Frontal cortex (tissue), 4 donors: ENCODE data around the gene PSMA3. TPM values are rescaled to one million over a fixed set of nuclear protein-coding genes. Genes with fewer than 3 reads are reported as not detected.
"Not testable (repeated sequence)": the region's sequence is repeated elsewhere in the genome, so short reads cannot be mapped to it uniquely, and the experiment has no call there.

Experiments used
- DNase-seq, 2 donors: peaks; one replicate each; pipeline ENCODE4 v3.0.0; 2012; ENCODE audit warnings: low spot score in 2 of 2
- FAIRE-seq: peaks from 2 replicates; lab custom pipeline; 2012; peaks lifted over from hg19 to GRCh38; lab: Jason Lieb, UNC
- total RNA-seq: library from RNA; depleted of rRNA; stranded (reverse); fragments of >200 nt; gene quantifications from one replicate; pipeline ENCODE4 v1.2.3, GENCODE V29; 2014
- donor health status: control.
- donor health status: control.
- donor health status: control.

PSMA3 gene
- total RNA-seq, 1 donor from 2014 or later = 33.8 TPM

DNA sequence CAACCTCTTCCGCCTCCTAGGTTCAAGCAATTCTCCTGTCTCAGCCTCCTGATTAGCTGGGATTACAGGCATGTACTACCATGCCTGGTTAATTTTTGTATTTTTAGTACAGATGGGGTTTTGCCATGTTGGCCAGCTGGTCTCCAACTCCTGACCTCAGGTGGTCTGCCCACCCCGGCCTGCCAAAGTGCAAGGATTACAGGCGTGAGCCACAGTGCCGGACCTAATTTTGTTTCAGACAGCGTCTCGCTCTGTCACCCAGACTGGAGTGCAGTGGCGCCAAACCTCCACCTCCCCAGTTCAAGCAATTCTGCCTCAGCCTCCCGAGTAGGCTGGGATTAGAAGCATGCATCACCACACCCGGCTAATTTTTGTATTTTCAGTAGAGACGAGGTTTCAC is 17.4 kb downstream of the PSMA3 start:
- not testable (repeated sequence) for FAIRE-seq

DNA sequence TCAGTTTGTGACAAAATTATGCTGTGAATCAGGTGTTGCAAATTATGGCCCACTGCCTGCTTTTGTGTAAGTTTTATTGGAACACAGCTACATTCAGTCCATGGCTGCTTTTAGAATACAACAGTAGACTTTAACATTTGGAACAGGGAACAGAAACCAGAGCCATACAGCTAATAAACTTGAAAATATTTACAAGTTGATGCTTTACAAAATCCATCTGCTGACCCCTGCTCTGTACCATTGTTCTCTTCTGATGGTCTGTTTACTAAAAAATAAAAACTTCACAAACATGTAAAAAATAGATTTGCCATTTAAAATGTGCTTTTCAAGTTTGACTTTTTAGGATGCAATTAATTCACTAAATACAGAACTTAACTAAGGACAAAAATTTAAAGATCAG is 20.8 kb downstream of the PSMA3 start:
- DNase-seq (no peak), FAIRE-seq (no peak)

More for the DNA sequence above, 17.4 kb downstream of the PSMA3 start:
- not testable (repeated sequence) for DNase-seq

DNA sequence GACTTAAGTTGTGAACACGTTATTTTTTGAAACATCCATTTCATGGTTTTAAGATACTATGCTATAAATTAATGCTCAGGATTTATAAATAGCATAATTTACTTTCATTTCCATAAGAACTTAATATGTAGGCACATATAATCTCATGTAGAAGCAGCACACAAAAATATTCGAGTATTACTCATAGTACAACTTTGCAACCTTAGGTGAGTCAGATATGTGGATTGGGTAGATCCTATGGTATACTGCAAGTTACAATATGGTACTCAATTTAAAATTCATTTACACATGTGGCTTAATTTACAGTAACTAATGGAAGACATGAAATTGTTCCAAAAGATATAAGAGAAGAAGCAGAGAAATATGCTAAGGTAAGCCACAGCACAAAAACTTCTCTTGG is 26.0 kb downstream of the PSMA3 start:
- FAIRE-seq (no peak), DNase-seq (no peak)

DNA sequence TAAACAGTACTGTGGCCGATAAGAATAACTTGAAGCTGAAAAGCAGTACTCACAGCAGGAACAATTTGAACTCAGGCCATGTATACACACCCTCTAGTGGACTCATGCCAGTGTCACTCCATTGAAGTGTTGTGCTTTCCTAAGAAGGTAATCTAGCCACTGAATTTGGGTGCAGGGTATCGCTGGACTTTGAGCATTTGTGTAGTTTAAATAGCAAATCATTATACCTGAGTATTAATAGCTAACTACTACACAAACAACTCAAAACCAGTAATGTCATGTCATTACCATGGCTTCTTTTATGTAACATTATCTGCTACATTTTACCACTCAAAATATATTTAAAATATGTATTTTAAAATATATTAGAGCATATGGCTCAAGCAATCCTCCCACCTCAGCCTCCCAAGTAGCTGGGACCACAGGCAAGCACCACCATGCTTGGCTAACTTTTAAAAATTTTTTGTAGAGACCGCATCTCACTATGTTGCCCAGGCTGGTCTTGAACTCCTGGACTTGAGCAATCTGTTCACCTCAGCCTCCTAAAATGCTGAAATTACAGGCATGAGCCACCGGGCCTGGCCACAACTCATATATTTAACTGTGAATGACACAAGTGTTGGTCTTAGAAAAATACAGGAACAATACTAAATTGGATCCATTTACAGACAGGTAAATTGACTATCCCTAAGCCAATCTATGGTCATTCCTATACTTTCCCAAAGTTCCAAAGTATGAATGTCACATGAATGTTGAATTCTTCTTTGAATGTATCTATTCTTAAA is 28.1 kb downstream of the PSMA3 start:
- FAIRE-seq = no peak
- no peak for DNase-seq

DNA sequence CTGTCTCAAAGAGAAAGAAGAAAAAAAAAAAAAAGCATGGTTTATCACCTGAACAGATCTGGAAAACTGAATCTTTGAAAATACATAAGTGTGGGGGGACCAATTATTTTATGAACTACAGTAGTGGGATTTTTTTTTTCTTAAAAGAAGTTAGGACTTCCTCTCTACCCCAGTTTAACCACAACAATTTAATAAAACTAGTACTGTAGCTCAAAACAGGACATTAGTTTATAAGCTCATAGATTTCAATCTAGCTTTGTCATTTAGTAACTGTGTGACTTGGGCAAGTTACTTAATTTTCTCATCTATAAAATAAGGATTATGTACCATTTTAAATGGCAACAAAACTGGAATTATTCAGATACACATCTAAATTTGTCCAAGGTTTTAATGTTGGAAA is 30.2 kb downstream of the PSMA3 start:
- DNase-seq (no peak), FAIRE-seq (no peak)

DNA sequence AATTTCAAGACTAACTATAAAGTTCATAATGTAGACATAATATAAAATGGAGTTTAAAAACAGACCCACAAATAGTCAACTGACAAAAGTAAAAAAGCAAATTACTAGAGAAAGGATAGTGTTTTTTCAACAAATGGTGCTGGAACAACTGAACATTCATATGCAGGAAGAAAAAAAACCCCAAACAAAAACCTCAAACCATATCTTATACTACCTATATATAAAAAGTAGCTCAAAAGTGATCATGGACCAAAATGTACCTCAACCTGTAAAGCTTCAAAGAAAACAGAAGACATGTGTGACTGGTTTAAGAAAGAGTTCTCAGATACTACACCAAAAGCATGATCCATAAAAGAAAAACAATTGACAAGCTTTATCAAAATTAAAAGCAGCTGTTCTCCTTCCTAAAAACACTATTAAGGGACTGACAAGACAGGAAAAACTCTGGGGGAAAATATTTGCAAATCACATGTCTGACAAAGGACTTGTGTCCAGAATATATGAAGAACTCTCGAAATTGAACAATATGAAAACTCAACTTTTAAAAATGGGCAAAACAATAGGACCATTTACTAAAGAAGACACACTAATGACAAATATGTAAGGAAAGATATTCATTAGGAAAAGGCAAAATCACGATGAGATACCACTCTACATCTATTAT is 31.0 kb downstream of the PSMA3 start:
- no peak for DNase-seq
- FAIRE-seq = no peak

DNA sequence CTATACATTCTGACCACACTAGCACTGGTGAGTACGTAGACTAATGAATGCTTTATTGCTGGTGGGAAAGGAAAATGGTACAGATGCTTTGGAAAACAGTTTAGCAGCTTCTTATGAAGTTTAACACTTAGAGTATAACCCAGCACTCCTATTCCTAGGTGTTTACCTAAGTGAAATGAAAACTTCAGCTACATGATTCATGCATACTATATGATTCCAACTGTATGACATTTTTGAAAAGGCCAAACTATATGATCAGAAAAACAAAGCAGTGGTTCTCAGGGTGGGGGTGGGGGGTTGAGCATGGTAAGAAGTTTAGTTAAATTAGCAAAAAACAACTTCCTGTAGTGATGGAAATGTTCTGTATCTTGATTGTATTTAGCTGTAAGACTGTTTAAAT is 31.6 kb downstream of the PSMA3 start:
- FAIRE-seq = no peak

DNA sequence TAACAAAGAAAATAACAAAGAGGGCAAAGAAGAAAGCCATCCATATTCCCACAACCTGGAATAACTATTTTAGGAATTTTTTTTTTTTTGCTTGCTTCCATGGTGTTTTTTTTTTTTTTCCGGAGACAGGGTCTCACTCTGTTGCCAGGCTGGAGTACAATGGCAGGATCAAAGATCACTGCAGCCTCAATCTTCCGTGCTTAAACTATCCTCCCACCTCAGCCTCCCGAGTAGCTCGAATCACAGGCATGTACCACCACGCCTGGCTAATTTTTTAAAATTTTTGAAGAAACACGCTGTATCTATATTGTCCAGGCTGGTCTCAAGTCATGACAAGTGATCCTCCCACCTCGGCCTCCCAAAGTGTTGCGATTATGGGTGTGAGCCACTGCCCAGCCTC is 33.5 kb downstream of the PSMA3 start:
- no peak for FAIRE-seq

More for the DNA sequence above, 31.6 kb downstream of the PSMA3 start:
- no peak for DNase-seq

DNA sequence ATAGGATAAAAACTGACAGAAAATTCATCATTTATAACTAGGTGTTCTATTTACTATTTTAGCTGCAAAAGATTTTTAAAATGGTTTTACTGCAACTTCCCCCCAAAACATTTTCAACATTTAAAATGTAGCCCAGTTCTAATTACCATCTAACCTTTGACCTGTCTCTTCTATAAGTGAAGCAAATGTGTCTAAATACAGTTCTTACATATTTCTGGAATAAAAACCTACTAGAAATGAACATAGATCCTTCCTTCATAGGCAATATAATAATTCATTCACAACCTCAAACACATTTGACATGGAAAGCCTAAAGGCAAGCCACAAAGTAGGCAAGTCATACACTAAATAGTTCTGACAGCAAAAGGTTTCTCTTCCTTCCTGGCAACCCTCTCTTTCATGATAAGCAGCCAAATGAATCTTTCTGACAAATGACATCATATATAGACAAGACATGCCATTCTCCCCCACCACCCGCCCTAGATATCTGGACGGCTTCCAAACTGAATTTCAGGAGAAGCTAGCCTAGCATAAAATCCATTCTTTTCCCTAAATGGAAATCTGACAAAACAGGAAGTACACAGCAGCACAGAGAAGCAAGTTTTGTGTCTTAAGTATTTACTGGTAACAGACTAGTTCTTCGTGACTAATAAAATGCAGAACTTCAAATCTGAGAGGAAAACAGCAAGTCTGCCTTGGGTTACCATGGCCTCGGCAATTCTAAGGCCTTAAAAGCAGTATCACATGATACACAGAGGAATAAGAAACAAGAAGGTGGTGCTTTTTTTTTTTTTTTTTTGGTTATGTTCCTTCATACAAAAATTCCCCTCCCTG is 36.5 kb downstream of the PSMA3 start:
- no peak for FAIRE-seq

More for the DNA sequence above, 33.5 kb downstream of the PSMA3 start:
- DNase-seq = no peak

DNA sequence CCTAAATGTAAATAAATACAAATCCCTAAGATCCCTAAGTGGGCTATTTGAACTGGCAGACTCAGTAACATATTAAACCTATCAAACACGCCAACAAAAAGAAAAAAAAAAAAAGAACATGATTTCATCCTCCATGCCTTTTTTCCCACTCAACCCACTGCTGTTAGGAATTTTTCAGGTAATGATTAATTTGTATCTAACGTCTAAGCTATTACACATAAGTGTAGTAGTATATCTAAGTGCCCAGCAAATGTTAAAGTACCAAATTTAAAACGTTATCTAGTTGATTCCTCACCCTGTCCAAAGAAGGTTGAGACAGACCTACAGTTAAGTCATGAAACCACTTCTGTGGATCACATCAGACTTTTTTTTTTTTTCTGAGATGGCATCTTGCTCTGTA is 37.3 kb downstream of the PSMA3 start:
- DNase-seq (no peak), FAIRE-seq (no peak)

More for the DNA sequence above, 36.5 kb downstream of the PSMA3 start:
- peak in 1 of 2 donors; percentile 52 for DNase-seq

DNA sequence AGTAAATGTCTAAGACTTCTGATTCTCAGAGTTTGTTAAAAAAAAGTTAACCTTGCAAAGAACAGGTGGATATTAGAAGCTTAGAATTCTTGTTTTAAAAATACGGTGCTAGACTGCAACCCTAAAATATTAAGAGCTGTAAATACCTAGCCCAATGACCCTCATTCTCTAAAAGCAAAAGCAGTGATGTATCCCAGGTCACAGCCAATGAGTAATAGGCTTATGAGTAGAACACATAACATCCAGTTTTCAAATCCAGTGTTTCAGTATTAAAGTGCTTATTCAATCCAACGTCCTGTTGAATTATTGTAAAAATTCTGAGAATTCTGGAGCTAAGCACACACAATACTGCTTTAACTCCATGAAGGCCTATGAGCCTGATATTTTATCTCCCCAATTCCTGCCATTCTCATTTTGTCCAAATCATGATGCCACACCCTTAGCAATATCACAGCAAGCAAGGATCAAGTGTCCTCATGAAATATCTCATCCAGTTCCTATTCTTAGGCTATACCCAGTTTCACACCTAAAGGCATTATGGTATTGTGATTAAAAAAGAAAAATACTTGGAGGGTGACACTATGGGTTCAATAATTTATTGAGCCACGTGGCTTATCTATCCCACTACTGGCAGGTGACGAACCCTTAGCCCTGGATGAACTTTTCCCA is 38.4 kb downstream of the PSMA3 start:
- no peak for DNase-seq
- FAIRE-seq = no peak

DNA sequence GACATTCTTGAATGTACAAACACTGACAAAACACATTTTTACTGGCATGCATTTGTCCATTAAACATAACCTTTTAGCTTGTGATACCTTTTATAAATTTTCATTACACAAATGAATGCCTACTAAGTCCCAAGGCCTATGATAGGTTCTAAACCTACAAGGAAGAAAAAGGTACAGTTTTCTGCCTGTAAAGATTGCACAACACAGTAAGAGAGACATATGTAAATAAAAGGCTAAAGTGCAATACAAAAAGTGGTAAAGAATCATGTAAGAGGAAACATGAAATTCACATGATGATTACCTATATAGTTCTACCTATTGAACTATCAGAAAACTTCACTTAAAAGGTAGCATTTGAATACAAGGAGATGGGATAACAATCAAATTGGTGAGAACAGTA is 39.1 kb downstream of the PSMA3 start:
- no peak for FAIRE-seq

DNA sequence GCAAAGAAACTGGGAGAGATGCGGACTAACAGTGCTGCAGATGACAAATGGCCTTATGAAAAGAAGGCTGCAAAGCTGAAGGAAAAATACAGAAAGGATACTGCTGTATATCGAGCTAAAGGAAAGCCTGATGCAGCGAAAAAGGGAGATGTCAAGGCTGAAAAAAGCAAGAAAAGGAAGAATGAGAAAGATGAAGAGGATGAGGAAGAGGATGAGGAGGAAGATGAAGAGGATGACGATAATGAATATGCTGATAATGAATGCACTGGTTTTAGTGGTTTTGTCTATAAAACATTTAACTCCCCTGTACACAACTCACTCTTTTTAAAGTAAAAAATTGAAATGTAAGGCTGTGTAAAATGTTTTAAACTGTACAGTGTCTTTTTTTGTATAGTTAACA is 40.5 kb downstream of the PSMA3 start:
- DNase-seq (no peak), FAIRE-seq (no peak)

More for the DNA sequence above, 39.1 kb downstream of the PSMA3 start:
- no peak for DNase-seq

DNA sequence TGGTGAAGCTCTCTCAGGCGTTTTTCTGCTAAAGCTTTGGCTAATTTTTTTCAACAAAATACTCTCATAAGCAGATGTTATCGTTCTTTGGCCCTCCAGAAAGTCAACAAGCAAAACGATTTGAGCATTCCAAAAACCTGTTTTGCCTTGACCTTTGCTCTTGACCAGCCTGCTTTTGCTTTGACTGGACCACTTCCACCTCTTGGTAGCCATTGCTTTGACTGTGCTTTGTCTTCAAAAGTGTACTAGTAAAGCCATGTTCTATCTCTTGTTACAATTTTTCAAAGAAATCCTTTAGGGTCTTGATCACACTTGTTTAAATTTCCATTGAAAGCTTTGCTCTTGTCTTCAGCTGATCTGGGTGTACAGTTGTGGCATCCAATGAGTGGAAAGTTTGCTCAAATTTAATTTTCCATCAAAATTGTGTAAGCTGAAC is 43.0 kb downstream of the PSMA3 start:
- FAIRE-seq = no peak

DNA sequence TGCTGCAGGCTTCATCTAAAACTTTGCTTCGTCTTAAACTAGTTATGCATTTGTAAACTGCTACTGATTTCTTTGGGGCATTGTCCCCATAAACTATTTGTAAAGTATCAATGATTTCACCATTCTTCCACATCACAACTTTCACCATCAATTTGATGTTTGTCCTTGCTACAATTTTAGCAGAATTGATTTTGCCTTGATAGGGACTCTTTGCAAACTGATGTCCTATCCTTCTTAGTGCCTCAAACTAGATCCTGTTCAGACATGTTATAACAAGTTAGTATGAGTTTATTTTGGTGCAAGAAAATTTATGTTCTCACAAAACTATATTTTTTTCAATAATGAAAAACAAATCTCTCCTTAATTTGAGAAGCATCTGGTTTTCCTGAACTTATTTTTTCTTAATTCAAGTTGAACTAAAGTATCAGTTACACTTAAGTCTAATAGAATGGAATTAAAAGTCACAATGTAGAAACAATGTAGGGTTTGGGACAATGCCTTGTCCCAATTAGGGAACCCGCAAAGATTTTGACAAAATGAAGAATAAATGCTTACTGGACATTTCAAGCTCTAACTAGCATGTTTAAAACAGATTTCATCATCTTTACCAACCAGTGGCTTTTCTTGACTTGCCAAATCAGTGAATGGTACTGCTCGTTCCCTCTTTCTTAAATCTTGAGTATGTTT is 43.6 kb downstream of the PSMA3 start:
- DNase-seq (no peak), FAIRE-seq (no peak)

More for the DNA sequence above, 43.0 kb downstream of the PSMA3 start:
- DNase-seq = no peak

DNA sequence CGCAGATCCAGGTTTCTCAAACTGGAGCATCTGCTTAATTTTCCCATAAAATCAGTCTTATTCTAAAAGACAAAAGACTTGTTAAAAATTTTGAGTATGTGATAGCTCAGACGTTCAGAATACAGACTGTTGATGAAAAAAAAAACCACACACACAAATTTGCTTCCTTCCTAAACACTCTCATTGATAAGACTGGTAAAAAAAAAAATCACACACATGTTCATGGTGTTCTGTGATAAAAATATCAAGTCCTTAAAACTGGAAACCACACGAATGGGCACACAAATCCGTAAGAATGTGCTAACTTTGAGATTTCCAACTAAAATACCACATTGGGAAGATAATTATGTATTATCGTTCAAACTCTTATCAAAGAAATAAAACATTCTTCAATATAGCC is 47.0 kb downstream of the PSMA3 start:
- FAIRE-seq (no peak), DNase-seq (no peak)

DNA sequence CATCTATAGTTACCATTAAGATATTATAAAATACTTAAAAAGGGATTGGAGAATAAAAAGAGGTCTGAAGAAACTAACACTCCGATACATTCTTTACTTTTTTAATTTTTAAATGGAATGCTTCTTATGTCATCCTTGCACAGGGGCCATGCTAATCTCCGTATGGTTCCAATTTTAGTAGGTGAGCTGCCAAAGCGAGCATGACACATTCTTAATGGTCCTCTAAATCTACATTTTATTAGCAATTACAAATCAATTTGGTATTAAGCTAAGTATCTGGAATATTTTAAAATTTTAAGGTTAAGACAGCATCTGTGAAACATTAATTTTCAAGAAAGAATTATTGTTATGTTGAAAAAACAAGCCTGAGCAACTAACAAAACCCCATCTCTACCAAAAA is 47.5 kb downstream of the PSMA3 start:
- DNase-seq (no peak), FAIRE-seq (no peak)

DNA sequence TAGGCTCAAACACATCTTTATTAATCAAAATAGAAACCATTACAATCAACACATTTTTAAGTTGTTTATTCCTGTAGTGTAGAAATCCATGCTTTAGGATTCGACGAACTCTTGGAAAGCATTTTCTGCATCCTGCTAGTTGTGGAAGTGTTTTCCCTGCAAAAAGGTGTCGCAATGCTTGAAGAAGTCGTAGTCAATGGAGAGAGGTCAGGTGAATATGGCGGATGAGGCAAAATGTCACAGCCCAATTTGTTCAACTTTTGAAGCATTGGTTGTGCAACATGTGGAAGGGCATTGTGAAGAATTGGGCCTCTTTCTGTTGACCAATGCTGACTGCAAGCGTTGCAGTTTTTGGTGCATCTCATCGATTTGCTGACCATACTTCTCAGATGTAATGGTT is 49.6 kb downstream of the PSMA3 start:
- no peak for FAIRE-seq
- no peak for DNase-seq

DNA sequence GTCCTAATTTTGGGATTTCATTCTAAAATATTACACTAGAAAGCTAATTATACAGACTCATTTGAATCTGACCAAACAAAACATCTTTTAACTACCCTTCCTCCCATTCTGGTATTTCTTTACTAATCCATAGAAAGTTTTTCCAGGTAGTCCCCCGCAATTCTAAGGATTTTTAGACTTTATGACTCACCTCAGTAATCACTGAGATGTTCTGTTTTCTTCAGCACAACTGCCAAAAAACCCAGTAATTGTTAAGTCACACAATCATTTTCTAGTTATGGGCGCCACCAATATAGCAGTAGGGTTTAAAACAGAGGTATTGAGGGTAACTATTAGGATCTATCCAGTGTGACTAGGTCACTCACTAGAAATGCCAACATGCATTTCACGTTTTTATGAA is 52.1 kb downstream of the PSMA3 start:
- no peak for FAIRE-seq

More for the DNA sequence above, 52.1 kb downstream of the PSMA3 start:
- peak in 1 of 2 donors; percentile 5 for DNase-seq
